HS-27A (cell line): Measurements from ENCODE around the gene AKIRIN2.
"Not testable (repeated sequence)": the region's sequence is repeated elsewhere in the genome, so short reads cannot be mapped to it uniquely, and the experiment has no call there.

Source experiments
- DNase-seq: peaks from one replicate; pipeline ENCODE4 v3.0.0-alpha.2; 2012; ENCODE audit warnings: low read depth, missing footprints

The AKIRIN2 gene

DNA sequence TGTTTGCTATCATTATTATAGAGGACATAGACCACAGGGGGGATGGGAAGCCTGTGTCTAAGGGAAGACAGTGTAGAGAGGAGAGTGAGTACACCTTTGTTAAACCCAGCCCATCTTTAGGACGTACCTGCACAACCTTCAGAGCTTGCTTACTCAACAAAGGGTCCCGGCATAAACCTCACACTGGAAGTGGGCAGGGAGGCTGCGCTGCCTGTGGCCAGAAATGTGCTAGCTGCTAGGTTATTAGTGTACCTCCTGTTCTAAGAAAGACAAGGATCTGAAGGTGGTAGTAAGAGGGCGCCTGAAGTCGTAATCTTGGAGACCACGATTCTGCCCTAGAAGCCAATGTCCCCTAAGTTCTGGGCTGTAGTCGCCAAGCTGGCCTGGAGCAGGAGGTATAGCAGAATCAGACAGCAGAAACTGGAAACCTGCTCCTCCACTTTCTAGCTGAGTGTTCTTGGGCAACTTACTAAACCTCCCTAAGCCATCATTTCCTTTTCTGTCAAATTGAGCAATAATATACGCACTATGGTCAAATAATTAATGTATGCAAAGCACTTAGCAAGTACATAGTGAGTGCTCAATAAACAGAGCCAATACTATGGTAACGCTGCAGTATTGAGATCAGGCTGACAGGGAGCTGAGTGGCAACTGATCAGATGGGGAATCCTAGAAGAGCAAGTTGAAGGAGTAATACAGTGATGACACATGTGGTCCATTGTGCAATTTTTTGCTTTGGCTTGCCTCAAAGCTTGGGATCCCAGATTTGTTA, 16.8 kb upstream of the AKIRIN2 start:
- DNase-seq, result no peak

DNA sequence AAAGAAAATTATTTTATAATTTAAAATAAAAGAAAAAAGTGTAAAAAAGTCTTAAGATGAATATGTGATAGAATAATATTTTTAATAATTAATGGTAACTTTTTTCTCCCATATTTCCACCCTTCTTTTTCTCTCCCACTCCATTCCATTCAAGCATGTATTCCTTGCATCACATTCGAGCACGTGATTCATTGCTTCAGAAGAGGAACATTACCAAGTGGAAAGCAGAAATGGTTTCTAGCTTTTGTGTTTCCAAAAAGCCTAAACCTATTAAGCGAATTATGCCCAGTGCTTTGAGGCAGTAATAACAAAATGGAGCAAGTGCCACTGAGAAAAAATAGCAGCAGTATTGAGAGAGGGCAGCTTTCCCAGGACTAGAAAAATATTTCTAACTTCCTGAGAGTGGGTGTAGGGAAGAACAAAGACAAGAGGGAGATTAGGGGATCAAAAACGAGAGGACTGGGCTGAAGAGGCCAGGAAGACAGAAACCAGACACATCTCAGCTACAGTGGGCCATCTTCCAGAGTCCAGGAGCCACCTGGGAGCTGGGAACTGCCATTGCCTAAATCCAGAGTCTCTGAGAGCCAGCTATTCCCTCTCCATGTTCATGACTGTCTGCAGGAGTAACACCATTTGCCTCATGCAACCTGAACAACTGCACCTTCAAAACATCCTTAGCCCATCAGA, 15.0 kb upstream of the AKIRIN2 start:
- DNase-seq, result no peak

DNA sequence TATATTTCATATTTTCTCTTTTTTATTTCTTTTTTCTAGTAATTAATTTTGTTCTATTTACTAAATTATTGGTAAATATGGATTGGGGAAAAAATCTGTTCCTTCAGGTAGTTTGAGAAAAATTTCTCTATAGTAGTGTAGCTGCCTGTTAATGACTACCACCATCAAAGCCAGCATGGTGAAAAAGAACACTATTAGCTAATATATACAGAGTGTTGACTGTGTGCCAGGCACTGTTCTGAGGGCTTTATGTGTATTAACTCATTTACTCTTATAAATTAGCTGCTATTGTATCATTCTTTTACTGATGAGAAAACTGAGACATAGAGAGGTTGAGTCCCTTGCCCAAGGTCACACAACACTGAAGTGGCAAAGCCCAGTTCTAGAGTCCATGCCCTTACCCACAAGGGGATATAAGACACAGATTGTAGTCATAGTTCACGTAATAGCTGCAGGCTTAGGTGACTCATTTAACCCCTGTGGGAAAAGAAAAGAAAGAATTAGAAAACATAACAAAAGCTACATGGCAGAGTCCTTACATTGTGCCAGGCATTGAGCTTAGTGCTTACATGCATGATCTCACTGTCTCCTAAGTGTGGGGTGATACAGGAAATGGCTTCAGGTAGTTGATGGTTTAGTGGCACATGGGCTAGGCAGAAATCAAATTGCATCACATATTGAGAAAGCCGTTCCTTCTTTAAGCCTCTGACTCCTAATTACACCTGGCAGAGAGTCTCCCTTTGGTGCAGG, 12.2 kb upstream of the AKIRIN2 start:
- DNase-seq, result no peak

DNA sequence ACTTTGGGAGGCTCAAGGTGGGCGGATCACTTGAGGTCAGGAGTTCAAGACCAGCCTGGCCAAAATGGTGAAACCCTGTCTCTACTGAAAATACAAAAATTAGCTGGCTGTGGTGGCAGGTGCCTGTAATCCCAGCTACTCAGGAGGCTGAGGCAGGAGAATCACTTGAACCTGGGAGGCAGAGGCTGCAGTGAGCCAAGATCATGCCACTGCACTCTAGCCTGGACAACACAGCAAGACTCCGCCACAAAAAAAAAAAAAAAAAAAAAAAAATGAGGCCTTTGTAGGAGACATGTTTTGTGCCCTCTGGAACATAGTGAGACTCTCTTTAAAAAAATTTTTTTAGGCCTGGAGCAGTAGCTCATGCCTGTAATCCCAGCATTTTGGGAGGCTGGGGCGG, 10.7 kb upstream of the AKIRIN2 start:
- not testable (repeated sequence) for DNase-seq

DNA sequence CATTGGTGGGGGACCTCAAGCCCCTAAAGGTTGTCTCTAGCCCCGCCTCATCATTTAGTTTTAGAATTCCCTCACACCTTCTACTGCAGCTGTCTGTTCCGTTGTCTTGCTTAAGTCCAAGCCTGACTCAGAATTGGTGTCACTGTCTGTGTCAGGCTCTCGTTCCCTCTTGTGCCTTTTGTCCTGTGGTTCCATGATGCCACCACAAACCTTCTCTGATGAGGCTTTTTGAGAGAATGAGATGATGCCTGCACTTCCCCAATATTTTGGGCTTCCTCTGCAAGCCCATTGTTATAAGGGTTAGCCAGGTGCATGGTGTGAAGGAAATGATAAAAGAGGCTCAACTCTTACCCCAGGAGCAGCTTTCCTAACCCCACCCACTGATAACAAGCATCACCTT, 8.1 kb upstream of the AKIRIN2 start:
- no peak for DNase-seq

DNA sequence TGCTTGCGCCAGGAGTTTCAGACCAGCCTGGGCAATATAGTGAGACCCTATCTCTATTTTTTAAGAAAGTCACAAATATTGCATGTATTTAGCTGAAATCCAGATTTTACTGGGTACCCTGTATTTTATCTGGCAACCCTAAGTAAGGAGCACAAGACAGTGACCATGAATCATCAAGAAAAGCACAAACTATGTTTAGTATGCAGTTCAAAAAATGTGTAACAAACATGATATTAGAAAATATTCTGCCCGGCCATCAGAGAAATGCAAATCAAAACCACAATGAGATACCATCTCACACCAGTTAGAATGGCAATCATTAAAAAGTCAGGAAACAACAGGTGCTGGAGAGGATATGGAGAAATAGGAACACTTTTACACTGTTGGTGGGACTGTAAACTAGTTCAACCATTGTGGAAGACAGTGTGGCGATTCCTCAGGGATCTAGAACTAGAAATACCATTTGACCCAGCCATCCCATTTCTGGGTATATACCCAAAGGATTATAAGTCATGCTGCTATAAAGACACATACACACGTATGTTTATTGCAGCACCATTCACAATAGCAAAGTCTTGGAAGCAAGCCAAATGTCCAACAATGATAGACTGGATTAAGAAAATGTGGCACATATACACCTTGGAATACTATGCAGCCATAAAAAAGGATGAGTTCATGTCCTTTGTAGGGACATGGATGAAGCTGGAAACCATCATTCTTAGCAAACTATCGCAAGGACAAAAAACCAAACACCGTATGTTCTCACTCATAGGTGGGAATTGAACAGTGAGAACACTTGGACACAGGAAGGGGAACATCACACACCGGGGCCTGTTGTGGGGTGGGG, 6.8 kb upstream of the AKIRIN2 start:
- not testable (repeated sequence) for DNase-seq

DNA sequence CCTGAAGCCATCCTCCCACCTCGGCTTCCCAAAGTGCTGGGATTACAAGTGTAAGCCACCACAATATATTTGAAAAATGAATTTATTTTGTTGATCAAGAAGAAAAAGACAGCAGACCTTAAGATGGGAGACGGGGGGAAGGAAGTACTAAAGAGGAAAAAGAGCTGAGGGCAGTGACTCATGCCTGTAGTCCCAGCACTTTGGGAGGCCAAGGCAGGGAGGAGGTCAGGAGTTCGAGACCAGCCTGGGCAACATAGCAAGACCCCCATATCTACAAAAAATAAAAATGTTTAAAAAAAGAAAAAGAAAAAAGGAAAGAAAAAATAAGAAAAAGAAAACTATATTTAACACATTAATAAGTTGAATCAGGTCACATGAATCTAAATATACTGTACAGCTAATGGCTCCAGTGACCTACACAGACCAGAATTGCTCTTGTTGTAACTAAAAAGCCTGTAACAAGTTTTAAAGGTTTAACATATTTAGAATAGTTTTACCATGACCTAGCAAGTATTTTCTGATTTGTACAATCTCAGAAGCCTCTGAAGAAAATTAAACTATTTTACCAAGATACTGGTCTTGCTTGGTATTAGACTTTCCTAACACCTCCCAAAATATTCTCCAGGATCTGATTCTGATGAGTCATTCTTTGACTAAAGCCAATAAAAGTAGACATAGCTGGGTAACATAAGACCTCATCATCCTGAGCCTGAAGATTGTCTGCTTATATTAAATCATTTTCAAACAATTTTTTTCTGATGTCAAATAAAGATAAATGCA, 4.3 kb upstream of the AKIRIN2 start:
- DNase-seq, result no peak

DNA sequence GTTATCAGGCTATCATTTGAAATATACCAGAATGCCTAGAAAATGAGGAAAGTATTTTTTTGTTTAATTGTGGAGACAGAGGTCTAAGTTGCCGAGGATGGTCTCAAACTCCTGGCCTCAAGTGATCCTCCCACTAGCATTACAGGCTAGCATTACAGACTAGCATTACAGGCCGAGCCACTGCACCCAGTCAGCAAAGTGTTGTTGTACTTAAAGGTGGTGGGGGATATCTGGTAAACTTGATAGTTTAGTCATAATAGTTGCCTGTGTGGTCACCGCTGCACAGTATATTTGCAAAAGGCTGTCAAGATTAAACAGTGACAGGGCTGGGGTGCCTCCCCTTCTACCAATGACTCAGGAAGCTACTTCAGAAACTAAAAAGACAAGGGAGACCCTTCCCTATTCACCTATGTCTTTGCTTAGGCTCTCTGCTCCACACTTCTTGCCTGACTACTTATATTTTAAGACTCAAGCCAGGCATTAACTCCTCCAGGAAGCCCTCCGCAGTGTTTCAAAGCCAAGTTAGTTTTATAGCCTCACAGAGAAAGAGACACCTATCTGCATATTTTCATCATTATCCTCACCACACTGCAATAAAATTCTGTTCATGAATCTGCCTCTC, 3.1 kb upstream of the AKIRIN2 start:
- no peak for DNase-seq

DNA sequence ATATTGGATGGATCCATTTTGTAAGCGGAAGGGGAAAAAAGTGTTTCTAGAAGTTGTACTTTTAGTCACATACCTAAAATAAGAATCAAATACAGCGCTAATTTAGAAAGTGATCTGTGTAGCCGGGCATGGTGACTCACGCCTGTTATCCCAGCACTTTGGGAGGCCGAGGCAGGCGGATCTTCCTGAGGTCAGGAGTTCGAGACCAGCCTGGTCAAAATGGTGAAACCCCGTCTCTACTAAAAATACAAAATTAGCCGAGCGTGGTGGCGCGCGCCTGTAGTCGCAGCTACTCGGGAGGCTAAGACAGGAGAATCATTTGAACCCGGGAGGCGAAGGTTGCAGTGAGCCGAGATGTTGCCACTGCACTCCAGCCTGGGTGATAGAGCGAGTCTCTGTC, 1.0 kb upstream of the AKIRIN2 start:
- DNase-seq, result not testable (repeated sequence)

DNA sequence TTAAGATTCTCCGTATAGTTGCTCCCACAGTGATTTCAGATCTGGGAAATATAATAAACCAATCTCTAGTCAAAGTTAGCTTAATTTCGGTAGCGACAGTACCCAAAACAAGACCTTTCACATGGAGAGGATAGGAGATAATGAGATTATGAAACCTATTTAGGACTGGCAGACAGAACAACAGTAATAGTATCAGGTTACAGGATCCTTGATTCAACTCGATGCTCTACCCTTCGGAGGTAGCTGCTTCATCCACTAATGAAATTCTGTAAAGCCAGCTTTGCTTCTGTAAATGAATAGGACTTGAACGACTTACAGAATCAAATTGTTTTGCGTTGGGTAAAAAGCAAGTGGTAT, 534 bp upstream of the AKIRIN2 start:
- DNase-seq, result no peak

DNA sequence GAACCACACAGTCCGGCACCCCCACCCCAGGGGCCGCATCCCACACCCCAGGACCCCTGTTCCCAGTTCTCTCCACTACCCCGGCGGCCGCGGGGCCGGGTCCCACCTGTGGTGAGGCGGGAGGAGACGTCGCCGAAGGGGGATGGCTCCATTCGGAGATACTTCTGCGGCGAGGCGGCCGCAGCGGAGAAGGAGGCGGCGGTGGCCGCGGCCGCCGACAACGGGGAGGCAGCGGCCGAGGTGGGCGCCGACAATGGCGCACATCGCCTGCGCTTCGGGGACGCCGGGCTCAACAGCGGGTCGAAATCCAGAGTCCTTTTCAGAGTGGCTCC, 723 bp downstream of the AKIRIN2 start:
- no peak for DNase-seq

DNA sequence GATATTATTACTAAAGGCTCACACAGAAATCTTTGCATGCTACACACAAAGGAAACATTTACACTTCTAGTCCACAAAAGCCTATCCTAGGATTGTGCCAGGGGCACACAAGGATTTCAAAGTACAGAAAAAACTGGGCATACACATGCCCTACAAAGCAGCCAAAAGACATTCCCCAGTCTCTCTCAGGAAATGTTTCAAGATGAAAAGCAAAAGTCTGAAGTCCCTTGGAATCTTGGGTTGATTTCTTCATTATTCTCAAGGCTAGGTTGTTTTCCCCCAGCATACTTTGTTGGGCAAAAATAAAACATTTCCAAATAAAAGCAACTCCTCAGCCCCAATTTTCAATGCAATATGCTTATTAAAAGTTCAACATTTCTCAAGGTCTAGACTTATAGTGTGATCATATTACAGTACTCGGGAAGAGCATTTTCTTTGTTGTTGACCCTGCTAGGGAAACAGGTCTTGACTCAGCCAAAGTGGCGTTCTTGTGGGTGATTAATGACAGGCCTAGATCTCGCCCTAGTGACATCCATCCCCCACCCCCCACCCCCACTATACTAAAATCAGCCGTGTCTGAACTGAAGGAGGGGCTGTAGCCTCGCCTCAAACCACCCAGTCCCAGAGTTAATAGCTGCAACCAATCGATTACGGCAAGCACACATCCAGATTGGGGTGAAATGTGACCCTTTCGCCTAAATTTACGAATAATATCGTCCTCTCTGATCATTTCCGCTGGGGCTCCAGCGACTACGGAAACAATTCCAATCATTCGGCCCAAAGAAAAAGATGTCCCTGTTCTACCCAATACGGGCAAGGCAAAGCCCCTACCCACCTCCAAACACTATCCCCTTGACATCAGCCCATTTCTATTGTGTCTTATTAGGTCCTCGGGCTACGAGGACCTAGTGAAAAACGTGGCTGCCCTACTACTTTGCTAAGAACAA, 1.4 kb downstream of the AKIRIN2 start:
- DNase-seq, result no peak

DNA sequence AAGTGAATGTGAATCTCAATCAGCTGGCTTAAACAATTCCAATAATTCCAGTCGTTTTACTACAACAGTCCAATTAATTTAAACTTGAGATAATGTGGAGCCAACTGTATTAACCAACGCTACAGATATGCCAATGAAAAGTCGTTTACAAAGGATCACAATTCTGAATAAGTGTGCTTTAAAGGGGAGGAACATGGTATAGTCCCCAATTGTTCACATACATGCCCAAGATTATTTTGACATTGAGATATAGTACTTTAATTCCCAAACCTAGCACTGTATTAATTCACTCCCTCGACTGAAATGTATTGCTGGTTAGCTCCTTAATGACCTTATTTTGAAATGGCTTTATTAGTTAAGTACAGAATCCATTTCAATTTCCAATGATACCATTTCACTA, 2.5 kb downstream of the AKIRIN2 start:
- DNase-seq, result no peak

DNA sequence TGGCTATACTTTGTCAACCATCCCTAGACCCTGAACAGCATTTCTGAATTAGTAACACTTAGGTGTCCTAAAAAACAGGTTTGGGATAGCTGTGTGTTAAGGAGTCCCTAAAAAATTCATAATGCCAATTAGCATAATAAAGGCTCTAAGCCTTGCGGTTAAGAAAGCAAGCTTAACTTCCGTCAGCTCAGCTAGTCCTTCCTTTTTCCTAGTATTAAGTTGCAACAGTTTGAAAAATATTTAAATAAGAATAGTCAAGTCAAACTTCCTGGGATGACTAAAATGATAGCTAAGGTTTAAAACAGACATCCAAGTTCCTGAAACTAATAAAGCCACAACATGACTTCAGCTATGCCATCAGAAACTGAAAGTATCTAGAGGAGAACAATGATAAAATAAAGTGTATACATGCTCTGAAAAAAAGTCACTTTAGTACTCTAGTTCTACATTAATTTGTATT, 3.5 kb downstream of the AKIRIN2 start:
- DNase-seq, result no peak

DNA sequence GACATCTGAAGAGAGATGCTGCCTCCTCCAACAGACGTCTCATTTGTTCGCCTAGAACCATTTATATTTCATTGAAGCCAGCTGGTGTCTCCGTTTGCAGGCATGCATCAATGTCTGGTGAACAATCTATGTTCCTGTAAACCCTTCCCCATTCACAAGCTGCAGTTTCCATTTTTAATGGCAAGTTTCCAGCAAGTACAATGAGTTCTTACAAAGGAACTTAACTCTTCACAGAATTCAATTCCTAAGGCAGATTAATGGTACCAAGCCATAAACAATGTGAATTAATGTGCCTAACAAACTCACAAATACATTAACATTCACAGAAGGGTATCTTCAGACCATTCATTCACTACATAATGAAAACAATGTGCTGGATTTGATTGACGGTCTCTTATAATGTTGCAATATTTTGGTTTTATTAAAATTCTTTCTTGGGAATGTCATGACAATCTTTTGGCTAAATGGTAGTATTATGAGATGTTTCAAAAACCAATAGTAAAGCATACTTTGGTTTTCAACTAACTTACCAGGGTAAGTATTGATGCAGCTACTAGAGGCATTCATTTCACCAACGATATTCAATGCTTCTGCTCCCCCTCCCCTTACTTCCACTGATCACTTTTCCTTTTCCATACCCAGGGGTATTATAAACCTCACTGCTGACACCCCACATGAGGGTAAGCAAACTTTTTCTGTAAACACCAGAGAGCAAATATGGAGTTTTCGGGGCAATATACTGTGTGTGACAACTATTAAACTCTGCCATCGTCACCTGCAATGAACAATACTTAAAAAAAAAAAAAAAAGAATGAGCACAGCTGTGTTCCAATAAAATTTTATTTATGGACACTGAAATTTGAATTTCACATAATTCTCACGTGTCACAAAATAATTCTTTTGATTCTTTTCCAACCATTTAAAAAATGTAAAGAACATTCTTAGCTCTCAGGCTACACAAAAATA, 4.2 kb downstream of the AKIRIN2 start:
- no peak for DNase-seq

DNA sequence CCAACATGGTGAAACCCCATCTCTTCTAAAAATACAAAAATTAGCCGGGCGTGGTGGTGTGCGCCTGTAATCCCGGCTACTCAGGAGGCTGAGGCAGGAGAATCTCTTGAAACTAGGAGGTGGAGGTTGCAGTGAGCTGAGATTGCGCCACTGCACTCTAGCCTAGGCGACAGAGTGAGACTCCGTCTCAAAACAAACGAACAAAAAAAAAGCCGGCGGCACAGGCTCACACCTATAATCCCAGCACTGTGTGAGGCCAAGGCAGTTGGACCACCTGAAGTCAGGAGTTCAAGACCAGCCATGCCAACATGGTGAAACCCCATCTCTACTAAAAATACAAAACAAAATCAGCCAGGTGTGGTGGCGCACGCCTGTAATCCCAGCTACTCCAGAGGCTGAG, 5.2 kb downstream of the AKIRIN2 start:
- DNase-seq, result not testable (repeated sequence)

DNA sequence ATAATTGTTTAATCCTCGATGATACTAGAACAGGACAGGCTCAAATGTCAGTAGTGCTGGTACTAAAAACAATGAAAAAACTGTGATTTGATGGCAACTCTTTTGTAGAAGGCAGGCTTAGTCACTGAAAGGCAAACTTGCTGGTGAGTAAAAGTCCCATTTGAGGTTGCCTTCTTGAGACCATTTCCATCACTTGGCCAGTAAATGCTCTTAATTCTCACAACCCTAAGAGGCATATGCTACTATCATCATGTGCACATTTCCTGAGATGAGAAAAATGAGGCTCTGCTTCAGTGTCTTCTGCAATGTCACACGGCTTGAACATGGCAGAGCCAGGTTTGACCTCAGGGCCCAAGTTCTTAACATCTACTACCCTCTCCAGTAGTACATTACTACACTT, 9.9 kb downstream of the AKIRIN2 start:
- no peak for DNase-seq

DNA sequence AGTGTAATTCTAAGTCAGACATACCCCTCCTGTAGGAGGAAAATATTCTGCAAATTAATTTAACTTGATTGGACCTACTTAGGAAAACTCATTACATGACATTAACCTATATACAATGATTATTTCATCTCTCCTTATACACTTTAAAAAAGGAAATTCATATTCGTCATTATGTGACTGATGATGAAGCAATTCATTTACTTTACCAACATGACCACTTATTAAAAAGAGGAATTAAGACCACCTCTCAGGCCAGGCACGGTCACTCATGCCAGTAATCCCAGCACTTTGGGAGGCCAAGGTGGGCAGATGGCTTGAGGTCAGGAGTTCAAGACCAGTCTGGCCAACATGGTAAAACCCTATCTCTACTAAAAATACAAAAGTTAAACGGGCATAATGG, 11.6 kb downstream of the AKIRIN2 start:
- DNase-seq, result no peak

DNA sequence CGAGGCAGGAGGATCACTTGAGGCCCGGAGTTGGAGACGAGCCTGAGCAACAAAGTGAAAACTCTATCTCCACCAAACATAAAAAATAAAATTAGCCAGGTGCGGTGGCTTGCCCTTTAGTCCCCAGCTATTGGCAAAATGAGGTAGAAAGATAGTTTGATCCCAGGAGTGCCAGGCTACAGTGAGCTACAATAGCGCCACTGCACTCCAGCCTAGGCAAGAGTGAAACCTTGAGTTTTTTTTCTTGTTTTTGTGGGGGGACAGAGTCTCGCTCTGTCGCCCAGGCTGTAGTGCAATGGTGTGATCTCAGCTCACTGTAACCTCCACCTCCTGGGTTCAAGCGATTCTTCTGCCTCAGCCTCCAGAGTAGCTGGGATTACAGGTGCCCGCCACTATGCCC, 14.1 kb downstream of the AKIRIN2 start:
- not testable (repeated sequence) for DNase-seq
